Measurements from ENCODE around the gene CACYBP.

DNA sequence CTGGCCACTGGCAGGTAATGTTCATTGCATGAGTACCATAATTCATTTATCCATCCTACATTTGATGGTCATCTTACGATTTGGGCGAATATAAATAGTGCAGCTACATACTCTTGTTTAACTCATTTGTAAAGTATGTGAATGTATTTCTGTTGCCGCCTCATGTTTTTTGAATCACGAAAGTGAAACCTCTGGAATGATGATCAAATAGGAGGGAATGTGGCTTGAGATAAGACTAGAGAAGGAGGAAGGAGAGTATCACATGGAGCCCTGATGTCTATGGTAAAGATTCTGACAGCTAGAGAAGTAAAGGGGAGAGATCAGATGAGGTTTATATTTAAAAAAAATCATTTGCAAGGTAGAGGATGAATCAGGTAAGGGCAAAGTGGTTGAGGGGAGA lies 15.5 kb downstream of the CACYBP start:
- TF ChIP-seq, protein P1, sequence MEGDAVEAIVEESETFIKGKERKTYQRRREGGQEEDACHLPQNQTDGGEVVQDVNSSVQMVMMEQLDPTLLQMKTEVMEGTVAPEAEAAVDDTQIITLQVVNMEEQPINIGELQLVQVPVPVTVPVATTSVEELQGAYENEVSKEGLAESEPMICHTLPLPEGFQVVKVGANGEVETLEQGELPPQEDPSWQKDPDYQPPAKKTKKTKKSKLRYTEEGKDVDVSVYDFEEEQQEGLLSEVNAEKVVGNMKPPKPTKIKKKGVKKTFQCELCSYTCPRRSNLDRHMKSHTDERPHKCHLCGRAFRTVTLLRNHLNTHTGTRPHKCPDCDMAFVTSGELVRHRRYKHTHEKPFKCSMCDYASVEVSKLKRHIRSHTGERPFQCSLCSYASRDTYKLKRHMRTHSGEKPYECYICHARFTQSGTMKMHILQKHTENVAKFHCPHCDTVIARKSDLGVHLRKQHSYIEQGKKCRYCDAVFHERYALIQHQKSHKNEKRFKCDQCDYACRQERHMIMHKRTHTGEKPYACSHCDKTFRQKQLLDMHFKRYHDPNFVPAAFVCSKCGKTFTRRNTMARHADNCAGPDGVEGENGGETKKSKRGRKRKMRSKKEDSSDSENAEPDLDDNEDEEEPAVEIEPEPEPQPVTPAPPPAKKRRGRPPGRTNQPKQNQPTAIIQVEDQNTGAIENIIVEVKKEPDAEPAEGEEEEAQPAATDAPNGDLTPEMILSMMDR (optimal IDR thresholded peaks at IDR 0.05 in 1 of 3, IDR thresholded peaks at IDR 0.05 in 1 of 3, conservative IDR thresholded peaks at IDR 0.05 in 1 of 3; ENCODE audit: extremely low read depth in 1 of 3, insufficient read depth in 2 of 3, low read length in 3 of 3), result no peak
- no peak for TF ChIP-seq EZH2 (IDR thresholded peaks at IDR 0.05; ENCODE audit: low read length)
